GM19324 (cell line): Measurements from ENCODE around the gene TFB1M.
"Not testable (repeated sequence)": the region's sequence is repeated elsewhere in the genome, so short reads cannot be mapped to it uniquely, and the experiment has no call there.

Experiments
- ATAC-seq: cut with Tn5 transposase; IDR thresholded peaks from one replicate; pipeline ENCODE4 v1.9.1; 2021; ENCODE audit warnings: mild to moderate bottlenecking, moderate library complexity; ENCODE audit not compliant: unreplicated experiment, low FRiP score

The TFB1M gene

DNA sequence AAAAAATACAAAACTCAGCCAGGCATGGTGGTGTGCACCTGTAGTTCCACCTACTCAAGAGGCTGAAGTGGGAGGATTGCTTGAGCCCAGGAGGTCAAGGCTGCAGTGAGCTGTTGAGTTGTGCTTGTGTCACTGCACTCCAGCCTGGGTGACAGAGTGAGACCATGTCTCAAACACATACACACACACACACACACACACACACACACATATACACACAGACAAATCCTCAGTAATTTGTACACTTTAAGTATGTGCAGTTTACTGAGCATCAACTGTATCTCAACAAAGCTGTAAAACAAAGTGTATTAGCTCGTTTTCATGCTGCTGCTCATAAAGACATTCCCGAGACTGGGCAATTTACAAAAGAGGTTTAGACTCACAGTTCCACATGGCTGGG, 7.3 kb downstream of the TFB1M start:
- ATAC-seq, result no peak

DNA sequence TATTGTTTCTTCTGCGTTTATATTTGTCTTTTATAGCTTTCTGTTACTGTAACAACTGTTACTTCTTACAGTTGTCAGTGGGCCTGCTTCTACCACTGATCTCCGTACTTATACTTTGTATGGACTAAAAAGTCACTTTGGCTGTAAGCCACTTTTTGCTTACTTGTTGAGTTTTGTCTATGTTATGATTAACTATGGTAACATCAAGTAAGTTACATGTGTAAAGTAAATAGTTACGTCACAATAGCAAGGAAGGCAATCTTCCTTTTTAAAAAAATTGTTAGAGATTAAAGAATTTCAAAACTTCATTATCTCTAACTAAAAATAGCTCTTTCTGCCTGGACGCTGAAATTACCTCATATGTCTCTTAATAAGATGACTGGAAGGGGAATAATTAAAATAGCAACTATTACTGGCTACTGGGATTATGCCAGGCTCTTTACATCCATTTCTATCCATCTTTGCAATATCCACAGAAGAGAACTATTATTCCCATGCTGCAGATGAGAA, 10.9 kb downstream of the TFB1M start:
- ATAC-seq, result no peak

DNA sequence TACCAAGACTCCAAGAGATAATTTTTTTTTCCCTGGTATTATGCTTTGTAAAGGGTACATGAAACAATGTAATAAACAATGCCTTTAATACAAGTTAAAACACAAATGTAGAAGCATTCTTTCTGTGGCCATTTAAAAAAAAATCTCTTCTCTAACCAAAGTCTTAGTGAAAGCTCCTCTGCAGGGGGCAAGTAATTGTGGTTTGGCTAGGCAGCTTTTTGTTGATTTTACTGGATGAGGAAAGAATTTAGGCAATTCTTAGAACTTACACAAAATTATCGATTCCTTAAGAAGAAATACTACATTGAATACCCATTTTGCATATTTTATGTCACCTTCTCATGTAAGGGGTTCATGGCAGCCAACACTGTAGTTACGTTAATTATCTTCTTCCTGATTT, 12.4 kb downstream of the TFB1M start:
- no peak for ATAC-seq

DNA sequence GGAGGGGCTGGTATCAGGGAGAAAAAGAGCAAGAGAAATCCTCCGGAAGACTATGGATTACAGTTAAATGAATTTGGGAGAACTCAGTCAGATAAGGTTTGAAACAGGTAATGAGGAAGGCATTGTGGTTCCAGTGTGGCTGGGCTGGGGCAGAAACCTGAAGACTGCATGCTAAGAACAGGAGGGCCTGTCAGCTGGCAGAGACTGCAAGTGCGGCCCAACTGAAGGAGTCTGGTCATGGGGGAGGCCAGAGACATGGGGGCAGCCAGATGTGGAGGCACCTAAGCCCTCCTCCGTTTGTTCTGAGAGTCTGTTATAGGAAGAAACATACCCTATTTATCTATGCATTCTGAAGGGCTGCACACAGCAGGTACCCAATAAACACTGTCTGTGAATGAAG, 16.6 kb downstream of the TFB1M start:
- ATAC-seq, result no peak

DNA sequence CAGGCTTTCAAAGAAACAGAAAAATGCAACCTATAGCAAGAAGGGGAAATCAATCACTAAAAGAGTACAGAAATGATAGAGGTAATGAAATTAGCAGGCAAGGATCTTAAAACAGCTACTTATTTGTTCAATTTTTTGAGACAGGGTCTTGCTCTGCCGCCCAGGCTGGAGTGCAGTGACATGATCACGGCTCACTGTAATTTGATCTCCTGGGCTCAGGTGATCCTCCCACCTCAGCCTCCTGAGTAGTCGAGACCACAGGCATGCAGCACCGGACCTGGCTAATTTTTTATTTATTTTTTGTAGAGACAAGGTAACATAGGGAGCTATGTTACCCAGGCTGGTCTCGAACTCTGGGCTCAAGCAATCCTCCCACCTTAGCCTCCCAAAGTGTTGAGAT, 21.6 kb downstream of the TFB1M start:
- ATAC-seq, result no peak

DNA sequence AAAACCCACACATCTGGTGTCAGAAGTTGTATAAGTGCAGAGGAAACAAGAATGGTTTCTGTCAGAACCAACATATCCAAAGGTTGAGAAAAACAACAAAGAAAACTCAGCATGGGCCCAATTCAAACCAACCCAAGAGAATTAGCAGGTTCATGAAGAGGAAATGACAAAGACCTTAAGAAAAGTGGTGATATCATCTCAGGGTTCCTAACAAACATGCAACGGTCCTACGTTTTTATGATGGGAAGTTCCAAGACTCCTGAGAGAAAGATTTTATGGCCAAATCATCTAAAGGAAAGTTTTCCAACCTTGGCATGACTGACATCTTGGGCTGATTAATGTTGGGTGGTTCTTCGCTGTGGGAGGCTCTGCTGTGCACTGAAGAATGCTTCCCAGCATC, 23.0 kb downstream of the TFB1M start:
- ATAC-seq, result no peak

DNA sequence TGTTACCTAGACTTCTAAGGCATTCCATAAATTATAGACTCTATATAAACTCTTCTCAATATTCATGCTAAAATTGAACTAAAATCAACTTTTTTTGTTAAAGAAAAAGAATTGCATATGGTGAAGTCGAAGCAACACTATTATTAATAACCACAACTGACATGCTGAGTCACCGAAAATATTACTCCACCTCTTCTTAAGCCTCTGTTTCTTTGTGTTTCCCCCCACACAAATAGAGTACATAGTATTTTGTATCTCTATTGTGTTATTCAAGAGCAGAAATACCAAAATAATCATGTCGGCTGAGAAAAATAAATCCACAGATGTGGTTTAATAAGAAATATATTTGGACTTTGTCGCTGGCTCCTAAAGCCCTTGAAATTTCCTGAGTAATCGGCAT, 23.8 kb downstream of the TFB1M start:
- no peak for ATAC-seq

DNA sequence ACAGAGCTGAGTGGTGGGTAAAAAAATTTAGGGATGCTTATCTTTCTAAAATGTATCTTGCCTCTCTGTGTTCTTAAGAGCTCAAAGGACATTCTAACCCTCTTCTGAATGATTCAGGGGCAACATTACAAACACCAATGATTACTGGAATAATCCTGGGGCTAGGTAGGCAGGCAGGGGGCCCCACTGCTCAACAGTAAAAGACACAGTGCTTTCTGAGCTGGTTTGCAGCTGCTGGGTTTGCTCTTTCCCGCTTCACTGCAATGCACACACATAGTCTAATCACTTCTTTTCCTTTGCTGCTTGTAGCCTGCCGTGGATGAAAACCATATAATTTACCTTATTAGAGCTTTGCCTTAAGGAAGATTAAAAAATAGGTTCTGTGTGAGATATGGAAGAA, 26.5 kb downstream of the TFB1M start:
- no peak for ATAC-seq

DNA sequence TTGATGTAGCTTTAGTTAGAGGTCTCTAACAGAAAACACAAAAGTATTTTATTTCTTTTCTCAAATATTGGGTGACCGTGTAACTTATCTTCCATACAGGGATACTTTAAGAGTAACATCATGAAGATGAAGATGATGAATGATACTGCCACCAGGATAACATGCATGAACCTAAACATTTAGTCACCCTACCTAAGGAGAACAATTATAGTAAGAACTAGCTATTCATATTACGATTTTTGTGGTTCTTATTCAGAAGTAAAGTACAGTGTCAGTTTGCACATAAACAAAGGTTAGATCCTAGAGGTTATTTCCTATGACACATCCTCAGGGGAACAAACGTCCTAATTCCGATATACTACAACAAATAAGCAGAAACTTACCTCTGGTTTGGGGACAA, 29.5 kb downstream of the TFB1M start:
- ATAC-seq, result no peak

DNA sequence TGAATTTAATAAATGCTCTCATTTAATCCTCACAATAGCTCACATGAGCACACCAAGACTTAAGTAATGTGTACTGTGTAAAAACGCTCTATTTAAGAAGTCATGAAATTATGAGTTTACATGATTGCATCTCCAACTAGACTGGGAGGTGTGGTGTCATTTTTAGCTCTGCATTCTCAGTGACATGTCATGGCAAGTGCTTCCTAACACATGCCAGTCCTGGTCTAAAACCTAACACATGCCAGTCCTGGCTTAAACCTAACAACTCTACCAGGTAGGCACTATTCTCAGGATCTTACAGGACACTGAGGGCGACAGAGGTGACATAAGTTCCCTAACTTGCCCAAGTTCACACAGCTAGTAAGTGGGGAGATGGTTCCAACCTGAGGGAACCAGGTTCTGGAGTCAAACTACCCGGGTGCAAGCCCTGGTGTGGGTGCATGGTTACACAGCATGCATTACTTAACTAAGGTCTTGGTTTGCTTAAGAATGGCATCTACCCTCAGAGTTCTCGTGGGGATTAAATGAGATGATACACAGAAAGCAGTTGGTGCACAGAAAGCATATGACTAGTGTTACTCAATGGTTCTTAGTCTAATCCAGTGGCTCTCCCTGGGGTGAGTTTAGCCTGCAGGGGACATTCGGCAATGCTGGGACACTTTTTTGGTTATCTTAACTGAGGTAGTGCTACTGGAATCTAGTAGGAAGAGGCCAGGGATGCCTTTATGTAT, 35.8 kb downstream of the TFB1M start:
- no peak for ATAC-seq

DNA sequence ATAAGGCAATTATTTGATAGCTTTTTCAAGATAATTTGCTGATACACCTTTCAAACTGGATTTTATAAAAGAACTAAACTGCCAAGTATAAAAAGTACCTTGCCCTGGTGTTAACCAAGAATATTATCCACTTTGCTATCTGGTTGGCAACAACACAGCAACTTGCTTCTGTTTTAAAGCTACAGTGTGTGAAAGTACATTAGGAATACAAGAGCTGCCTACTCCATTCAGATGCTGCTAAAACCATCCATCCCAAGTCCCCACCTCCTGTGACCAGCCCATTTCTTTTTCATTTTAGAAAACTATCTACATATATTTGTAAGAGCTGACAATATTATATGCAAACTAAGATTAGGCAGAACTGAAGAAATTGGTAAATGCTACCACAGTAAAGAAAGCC, 37.6 kb downstream of the TFB1M start:
- ATAC-seq, result no peak

DNA sequence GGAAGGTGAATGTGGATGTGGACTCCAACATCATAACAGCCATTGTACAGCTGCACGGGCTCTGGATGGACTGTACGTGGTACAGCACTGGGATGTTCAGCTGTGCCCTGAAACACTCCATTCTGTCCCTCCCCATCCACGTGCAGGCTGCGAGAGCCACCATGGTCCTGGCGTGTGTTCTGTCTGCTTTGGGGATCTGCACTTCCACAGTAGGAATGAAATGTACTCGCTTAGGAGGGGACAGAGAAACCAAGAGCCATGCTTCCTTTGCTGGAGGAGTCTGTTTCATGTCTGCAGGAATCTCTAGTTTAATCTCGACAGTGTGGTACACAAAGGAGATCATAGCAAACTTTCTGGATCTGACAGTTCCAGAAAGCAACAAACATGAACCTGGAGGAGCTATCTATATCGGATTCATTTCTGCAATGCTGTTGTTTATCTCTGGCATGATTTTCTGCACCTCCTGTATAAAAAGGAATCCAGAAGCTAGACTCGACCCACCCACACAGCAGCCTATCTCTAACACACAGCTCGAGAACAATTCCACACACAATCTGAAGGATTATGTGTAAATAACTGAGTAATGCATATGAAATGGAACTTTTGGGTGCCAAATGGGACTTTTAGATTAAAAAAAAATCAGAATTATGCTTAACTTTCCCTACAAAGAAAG, 38.3 kb downstream of the TFB1M start:
- no peak for ATAC-seq

DNA sequence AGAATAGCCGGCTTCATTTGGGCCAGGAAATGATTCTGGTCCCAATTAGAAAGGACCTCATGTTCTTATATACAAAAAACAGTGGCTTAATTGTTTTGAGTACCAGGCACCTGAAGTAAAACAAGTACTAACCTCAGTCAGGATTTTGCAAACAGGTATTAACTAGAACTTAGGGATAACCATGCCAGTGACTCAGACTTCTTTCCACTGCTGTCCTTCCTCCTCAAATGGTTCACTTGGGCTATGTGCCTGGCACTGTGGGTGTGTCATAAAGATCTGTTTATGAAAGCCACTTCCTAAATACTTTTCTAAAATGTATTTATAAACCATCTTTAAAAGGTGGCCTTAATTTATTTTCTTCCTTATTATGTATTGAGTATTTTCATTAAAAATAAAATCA, 39.8 kb downstream of the TFB1M start:
- ATAC-seq, result no peak

DNA sequence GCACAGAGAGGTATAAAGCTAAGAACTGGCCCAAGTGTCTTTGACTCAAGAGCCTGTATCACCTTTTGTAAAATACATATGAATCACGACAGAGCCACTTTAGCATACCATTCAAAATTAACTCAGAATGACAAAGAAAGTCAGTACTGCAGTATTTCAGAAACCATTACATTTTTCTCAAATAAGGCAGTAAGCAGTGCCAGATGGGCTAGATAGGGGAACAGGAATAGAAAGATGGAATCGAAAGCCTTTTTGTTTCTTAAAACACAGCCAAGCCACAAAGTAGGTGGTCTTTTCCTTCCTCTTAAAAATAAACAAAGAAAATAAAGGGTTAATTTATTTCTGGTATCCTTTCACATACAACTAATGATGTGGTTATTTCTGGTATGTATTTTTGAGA, 40.2 kb downstream of the TFB1M start:
- no peak for ATAC-seq

DNA sequence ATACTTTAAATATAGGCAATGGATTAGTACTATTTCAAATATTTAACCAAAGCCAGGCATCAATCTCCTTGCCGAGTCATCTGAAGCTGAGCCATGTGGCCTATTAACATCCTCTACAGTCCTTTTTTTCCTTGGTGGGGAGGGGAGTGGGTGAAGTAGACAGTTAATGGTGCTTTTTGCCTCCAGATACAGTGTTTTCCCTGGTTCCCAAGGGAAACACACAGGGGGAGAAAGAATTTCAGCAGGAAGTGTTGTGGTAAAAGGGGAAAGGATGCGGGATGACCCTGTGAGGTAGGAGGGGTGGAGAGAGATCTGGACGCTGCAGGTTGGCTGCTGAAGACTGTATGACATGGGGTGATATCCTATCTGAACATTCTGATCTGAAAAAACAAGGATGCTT, 40.9 kb downstream of the TFB1M start:
- no peak for ATAC-seq

DNA sequence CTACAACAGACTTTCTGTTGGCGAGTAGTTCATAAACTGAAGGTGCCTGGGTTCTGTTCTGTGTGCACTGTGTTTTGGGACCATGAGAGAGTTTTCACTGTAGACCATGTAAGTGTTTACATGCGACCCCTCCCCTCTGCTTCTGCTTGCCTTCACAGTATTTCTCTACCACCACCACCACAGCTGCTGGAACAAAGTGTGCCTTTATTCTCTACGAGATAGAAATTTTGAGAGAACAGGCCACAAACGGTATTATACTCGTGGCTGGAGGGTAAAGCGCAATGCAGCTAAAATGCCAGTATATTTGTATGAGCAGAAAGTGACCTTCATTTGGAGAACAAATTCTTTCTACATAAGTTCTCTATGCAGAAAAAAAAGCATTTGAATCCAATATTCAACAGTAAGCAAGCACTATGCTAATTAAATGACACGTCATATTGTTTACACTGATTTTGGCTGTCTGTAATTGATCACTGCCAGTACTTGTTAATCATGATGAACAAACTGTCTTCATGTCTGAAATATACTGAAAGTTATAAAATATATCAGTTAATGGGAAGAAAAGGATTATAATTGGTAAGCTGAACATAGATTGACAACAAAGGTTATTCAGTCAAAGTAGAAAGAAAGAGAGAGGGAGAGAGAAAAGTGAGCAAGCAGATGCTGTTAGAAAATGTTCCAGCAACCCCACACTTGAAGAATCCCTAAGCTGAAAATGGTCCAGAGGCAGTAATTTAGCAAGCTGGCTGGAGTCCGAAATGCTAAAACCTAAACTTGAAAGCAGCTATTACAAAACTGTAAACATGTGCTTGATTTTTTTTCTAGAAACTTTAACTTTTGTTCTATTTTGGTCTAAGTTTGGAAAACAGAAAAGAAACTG, 41.7 kb downstream of the TFB1M start:
- no peak for ATAC-seq

DNA sequence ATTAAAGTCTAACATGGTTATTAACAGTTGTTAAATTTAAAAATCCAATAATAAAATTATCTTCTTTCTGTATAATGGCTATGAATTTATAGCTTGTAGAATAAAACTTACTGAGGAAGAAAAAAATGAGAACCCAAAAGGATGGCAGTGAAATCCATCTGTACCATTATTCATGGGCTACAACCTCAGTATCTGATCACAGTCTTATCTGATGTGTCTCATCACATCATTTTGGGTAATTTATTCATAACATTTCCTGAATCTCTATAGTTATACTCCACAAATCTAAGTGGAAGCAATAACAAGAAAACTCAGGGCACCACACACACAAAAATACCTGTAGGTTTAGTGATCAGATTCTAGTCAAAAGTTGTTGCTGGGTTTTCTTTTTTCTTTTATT, 43.1 kb downstream of the TFB1M start:
- no peak for ATAC-seq

DNA sequence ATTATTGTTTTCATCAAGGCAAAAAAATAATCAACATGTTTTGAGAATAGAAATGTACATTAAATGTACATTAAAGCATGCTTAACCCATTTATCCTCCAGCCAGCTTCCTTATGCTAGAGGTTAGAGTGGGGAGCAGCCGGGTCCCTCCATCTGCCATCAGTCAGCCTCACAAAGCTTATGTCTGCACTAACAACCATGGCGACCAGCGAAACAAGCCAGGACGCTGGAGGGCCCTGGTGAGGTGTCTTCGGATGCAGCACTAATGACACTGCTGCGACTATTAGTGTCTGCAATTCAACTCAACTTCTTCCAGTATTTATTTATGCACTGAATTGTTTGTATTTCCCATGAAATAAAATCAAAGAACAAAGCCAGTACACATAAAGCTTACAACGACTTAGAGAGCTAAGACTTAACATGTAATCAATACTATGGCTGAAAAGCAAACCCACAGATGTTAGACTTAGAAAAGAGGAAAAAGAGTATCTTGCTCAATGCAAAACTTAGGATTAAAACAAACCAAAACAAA, 43.7 kb downstream of the TFB1M start:
- no peak for ATAC-seq

DNA sequence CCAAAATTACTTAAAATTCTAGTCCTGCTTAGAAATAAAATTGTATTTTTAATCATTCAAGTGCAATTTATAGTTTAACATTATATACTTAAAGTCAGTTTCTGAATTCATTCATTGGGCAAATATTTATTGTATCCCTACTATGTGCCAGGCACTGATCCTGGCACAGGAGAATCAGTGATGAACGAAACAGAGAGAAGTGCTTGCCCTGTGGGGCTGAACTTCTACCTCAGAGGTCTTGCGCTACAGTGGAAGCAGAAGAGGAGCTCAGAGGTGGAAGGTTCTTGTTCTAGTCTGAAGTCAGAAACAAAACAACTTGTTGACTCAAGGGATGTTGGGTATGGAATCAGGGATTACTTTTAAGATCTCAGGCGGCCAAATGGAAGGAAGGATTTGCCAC, 44.5 kb downstream of the TFB1M start:
- no peak for ATAC-seq

DNA sequence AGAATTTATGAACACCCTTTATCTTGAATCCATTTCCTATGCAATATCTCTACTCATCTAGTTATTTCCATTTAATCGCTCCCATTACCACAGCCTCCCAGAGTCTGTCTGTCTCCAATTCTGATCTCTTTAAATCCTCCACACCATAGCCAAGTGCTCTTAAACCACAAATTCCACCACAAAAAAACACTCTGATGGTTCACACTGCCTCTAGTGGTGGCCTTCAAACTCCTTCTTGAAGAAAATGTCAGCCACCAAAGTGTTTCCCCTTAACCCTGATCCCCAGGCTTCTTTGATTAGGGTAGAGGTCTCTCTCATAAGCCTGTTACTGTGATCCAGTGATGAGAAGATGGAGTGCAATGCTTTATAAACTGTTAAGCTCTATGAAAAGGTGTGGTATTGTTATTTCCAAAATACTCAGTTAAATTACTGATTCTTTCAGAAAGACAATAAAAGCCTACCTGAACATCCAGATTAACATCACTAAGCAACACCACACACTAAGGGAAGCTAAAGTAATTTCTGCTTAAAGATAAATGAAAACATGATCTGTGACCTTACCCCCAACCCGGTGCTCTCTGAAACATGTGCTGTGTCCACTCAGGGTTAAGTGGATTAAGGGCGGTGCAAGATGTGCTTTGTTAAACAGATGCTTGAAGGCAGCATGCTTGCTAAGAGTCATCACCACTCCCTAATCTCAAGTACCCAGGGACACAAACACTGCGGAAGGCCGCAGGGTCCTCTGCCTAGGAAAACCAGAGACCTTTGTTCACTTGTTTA, 46.0 kb downstream of the TFB1M start:
- ATAC-seq, result not testable (repeated sequence)
